Parathyroid adenoma (tissue), 2 donors: Measurements from ENCODE around the gene ATP2B2.

Experiments used
- H2AFZ ChIP-seq: fragments of 300-600 bp; sonication (generic); one replicate; pipeline ENCODE4 v1.7.0; 2017; ENCODE audit warnings: antibody characterized with exemption, mild to moderate bottlenecking
- H3K27ac ChIP-seq: fragments of 300-600 bp; sonication (generic); one replicate; pipeline ENCODE4 v1.7.0; 2017
- H3K27me3 ChIP-seq: fragments of 300-600 bp; sonication (generic); one replicate; pipeline ENCODE4 v1.7.0; 2017; ENCODE audit warnings: low read length; ENCODE audit not compliant: control insufficient read depth, insufficient read depth
- H3K36me3 ChIP-seq: fragments of 300-600 bp; sonication (generic); one replicate; pipeline ENCODE4 v1.7.0; 2017; ENCODE audit warnings: low read length; ENCODE audit not compliant: control insufficient read depth, insufficient read depth
- H3K4me1 ChIP-seq: fragments of 300-600 bp; sonication (generic); one replicate; pipeline ENCODE4 v1.7.0; 2017; ENCODE audit warnings: control low read depth
- H3K4me2 ChIP-seq: fragments of 300-600 bp; sonication (generic); one replicate; pipeline ENCODE4 v1.7.0; 2017; ENCODE audit warnings: low read length
- H3K4me3 ChIP-seq: fragments of 300-600 bp; sonication (generic); one replicate; pipeline ENCODE4 v1.7.0; 2017; ENCODE audit warnings: low read depth, low read length
- H3K79me2 ChIP-seq: fragments of 300-600 bp; sonication (generic); one replicate; pipeline ENCODE4 v1.7.0; 2017; ENCODE audit warnings: control low read depth
- H3K9ac ChIP-seq: fragments of 300-600 bp; sonication (generic); one replicate; pipeline ENCODE4 v1.7.0; 2017; ENCODE audit warnings: mild to moderate bottlenecking
- H3K9me3 ChIP-seq: fragments of 300-600 bp; sonication (generic); one replicate; pipeline ENCODE4 v1.7.0; 2017; ENCODE audit warnings: low read length; ENCODE audit not compliant: control insufficient read depth
- CTCF ChIP-seq: fragments of 300-600 bp; sonication (generic); IDR thresholded peaks from one replicate; pipeline ENCODE4 v1.7.0; 2017; ENCODE audit warnings: antibody characterized with exemption, mild to moderate bottlenecking
- donor health status: primary hyperparathyroidism.

Gene ATP2B2

DNA sequence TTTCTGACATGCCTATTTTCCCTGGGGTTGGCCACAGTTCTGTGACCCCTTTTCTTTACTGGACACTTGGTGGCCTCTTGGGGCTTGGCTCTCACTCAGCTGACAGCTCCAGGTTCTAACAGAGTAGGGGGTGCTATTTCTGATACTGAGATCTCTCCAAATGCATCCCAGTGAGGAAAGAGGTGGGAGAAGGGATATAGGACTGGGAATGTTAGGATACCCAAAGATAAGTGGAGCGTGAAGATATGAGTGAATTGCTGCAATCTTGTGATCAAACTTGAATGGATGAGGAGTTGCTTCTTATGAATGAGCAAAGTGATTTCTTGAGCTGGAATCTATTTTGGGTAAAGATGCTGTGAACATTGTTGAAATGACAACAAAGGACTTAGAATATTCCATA lies 74.6 kb downstream of the ATP2B2 start:
- TF ChIP-seq CTCF = no peak

GRCh38 chr3:10428406-10429091 lies 76.8 kb downstream of the ATP2B2 start:
- Histone ChIP-seq H3K27me3 (no peaks in the 10 kb centered on the region), H2AFZ (no peak overlapping the region), H3K79me2 (no peaks in the 10 kb centered on the region), H3K4me3 (no peak overlapping the region), H3K36me3 (no peaks in the 10 kb centered on the region), H3K9ac (no peak overlapping the region), H3K9me3 (no peaks in the 10 kb centered on the region), H3K4me2 (no peak overlapping the region), H3K4me1 (peaks cover 25% of the 10 kb centered on the region), H3K27ac (no peak overlapping the region)
- TF ChIP-seq CTCF = no peak

More for the DNA sequence above, 74.6 kb downstream of the ATP2B2 start:
- Histone ChIP-seq H3K27me3 (no peaks in the 10 kb centered on the region), H3K36me3 (no peaks in the 10 kb centered on the region), H3K27ac (no peak overlapping the region), H3K9ac (no peak overlapping the region), H2AFZ (no peak overlapping the region), H3K4me3 (no peak overlapping the region), H3K4me2 (no peak overlapping the region), H3K9me3 (no peaks in the 10 kb centered on the region), H3K4me1 (peaks cover 25% of the 10 kb centered on the region), H3K79me2 (no peaks in the 10 kb centered on the region)

DNA sequence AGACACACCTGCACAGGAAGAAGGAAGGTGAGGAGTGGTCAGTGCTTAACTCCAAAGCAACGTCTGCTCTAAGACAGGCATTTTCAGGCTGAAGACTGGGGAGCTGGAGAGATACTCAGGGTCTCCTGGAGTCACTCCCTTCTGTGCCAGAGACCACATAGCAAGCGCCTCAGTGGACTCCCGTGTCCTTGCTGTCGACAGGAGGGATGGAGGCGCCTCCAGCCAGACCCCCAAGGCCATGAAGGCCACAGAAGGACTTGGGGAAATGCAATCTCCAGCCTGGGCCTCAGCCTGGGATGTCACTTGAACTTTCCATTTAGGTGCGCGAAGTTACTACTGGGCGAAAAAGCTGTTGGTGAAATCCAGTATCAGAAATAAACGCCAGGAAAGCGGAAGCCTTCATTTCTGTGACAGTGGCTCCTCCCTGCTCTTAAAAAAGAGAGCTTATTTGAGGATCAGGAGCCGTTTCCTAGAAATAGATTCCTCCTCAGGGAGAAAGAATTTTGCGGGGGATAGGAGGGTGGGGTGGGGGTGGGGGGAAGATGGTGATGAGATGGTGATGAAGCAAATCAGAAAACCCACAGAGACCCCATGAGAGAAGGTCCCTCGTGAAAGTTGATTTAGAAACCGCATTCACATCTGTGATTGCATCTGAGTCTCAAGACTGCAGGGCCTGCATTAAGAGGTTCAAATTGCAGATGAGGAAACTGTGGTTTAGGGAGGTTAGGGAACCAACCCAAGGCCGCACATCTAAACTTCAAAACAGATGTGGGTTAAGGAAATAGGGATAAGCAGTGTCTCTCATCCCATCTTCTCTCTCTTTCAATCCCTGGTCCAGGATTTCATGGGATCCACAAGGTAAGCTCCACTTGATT lies 78.8 kb downstream of the ATP2B2 start:
- Histone ChIP-seq H3K36me3 (no peaks in the 10 kb centered on the region), H3K4me2 (no peak overlapping the region), H3K27ac (no peak overlapping the region), H3K9ac (no peak overlapping the region), H2AFZ (no peak overlapping the region), H3K9me3 (no peaks in the 10 kb centered on the region), H3K4me3 (no peak overlapping the region), H3K79me2 (no peaks in the 10 kb centered on the region), H3K27me3 (no peaks in the 10 kb centered on the region), H3K4me1 (peaks cover 10% of the 10 kb centered on the region)
- TF ChIP-seq CTCF = no peak

GRCh38 chr3:10423171-10423882 lies 82.1 kb downstream of the ATP2B2 start:
- Histone ChIP-seq H3K79me2 (no peaks in the 10 kb centered on the region), H3K27me3 (no peaks in the 10 kb centered on the region), H3K27ac (no peak overlapping the region), H3K9ac (no peak overlapping the region), H3K36me3 (no peaks in the 10 kb centered on the region), H3K4me3 (no peak overlapping the region), H3K4me1 (no peaks in the 10 kb centered on the region), H3K9me3 (no peaks in the 10 kb centered on the region), H3K4me2 (no peak overlapping the region), H2AFZ (no peak overlapping the region)
- no peak for TF ChIP-seq CTCF
